Measurements from ENCODE around the gene GRB14.
A peak's percentile ranks its signal among the peaks of the same experiment; 100 is the strongest.

The GRB14 gene

DNA sequence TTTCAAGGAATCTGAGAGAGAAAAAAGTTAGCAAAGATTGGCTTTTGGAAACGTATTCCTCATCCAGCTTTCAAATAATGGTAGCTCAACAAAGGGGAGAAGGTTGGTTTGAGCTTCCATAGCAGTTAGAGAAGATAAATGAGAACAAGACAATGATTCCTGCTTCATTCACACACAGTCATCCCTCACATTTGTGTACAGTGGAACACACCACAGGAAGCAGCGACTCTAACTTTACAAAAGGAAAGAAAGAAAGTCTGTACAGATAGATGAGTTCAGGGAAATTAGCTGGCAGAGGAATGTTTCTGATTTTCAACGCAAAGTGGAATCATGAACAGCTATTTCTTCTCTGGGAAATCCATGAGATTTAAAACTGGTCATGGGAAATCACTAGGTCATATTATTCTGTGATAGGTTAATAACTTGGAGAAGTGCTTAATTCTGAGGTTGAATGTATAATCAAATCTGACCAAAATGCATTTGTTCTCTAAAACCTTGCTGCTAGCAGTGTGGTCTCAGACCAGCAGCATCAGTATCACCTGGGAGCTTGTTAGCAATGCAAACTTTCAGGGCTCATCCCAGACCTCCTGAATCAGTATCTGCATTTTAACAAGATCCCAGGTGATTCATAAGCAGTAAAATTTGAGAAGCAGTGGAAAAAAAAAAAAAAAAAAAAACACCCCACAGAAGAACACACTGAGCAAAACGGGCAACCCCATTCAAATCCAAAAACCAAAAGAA, 112.0 kb downstream of the GRB14 start:
- TF ChIP-seq, protein P1, sequence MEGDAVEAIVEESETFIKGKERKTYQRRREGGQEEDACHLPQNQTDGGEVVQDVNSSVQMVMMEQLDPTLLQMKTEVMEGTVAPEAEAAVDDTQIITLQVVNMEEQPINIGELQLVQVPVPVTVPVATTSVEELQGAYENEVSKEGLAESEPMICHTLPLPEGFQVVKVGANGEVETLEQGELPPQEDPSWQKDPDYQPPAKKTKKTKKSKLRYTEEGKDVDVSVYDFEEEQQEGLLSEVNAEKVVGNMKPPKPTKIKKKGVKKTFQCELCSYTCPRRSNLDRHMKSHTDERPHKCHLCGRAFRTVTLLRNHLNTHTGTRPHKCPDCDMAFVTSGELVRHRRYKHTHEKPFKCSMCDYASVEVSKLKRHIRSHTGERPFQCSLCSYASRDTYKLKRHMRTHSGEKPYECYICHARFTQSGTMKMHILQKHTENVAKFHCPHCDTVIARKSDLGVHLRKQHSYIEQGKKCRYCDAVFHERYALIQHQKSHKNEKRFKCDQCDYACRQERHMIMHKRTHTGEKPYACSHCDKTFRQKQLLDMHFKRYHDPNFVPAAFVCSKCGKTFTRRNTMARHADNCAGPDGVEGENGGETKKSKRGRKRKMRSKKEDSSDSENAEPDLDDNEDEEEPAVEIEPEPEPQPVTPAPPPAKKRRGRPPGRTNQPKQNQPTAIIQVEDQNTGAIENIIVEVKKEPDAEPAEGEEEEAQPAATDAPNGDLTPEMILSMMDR (IDR thresholded peaks at IDR 0.05; ENCODE audit: insufficient read depth, missing control alignments), result no peak
- FAIRE-seq (no peak), DNase-seq (ENCODE audit: insufficient read length, low spot score) (no peak)

DNA sequence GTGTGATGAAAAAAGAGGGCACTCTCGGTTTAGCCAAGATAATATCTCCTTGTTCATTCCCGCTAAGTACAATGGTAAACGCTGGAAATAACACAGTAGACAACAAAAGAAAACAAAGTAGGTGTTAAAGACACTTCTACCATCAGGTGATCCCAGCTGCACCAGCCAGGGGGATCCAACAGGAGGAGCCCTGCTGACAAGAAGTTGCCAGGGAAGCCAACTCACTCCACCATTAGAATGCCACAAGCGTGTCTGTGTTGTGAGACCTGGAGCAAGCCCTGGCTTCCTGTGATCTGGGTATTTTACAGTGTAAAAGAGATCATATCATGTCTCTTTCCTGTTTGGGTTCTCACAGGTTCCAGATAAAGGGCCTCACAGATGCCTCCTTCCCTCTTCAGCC, 117.0 kb downstream of the GRB14 start:
- TF ChIP-seq, protein P1 (IDR thresholded peaks at IDR 0.05; ENCODE audit: insufficient read depth, missing control alignments), result peak; percentile 1
- FAIRE-seq (no peak), DNase-seq (ENCODE audit: insufficient read length, low spot score) (no peak)

DNA sequence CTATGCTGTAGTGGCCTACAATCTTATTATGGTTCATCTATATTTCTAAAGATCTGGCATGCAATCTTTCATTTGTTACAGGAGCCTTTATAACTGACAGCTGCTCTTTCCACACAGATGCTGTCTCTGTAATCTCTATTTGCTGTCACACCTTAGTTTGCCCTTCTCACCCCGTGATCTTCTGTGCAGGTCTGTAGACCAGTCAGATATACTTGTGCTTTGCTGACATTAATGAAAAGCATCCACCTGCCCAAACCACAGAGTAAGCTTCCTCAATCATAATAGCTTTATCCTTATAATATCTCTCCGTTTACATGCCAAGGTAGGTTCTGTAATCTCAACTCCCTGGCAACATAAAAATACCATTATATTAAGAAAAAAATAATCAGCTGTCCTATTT, 122.4 kb downstream of the GRB14 start:
- TF ChIP-seq, protein P1 (IDR thresholded peaks at IDR 0.05; ENCODE audit: insufficient read depth, missing control alignments), result no peak
- DNase-seq (ENCODE audit: insufficient read length, low spot score), result no peak
- FAIRE-seq, result no peak

DNA sequence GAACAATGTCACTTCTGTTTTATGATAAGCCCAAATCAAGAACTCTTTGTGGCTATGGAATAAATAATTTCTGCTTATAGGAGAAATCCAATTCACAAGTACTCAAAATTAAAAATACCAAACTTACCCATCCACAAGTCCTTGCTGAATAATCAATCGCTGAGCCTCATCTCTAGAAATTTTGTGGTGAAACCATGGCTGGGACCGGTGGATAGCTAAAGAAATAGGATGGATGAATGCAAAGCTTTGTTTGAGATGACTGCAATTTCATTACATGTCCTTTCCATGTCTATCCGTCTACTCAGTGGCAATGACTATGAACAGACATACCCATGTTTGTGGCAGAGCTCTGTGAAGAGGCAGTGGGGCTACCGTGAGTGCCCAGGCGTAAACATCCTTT, 124.4 kb downstream of the GRB14 start:
- FAIRE-seq (no peak), DNase-seq (ENCODE audit: insufficient read length, low spot score) (no peak)
- TF ChIP-seq, protein P1 (IDR thresholded peaks at IDR 0.05; ENCODE audit: insufficient read depth, missing control alignments), result no peak

DNA sequence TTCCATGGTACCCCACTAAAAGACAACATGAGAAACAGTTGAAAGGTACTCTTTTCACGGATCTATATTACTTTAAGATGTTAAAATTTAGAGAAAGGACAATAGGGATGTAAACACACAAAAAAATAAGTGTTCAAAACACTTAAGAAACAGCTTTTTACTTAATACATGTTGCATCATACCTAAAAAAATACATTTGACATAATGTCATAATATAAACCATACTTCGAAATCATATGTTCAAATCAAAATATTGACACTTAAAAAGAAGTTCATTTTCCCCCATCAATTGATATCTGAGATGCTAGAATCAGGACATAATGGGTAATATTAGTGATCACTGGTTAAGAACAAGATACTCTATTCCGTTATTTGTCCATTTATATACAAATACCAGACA, 124.9 kb downstream of the GRB14 start:
- DNase-seq (ENCODE audit: insufficient read length, low spot score), result no peak
- peak; percentile 38 for FAIRE-seq
- TF ChIP-seq, protein P1 (IDR thresholded peaks at IDR 0.05; ENCODE audit: insufficient read depth, missing control alignments), result no peak

DNA sequence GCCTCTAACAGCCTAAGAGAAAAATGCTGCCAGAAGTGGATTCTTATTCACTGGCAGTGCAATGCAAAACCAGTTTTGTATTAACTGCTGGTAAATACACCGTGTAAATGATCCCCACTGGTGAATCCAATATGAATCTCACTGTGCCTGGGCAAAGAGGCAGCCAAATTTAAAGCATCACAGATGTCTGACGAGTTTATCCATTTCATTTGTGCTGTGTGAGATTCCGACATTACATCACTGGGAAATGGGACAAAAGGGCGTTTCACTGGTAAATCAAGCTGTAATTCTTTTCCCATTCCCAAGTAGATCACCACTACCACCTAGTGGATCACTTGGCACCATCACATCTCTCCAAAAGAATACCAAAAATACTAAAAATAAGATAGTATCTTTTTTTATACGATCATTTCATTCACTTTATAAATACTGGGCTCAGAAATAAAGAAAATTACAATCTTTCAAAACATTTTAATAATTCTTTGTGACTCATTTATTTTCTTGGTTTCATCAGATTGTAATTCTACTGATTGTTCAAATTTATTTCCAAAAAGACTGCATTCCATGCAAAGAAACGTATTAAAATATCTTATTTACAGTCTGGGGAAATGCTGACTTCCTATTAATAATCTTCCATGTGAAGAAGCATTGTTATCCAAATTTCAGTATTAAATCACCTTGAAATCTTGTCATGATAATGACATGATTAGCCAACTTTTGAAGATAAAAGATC, 125.6 kb downstream of the GRB14 start:
- TF ChIP-seq, protein P1 (IDR thresholded peaks at IDR 0.05; ENCODE audit: insufficient read depth, missing control alignments), result peak; percentile 67
- DNase-seq (ENCODE audit: insufficient read length, low spot score) (no peak), FAIRE-seq (no peak)

DNA sequence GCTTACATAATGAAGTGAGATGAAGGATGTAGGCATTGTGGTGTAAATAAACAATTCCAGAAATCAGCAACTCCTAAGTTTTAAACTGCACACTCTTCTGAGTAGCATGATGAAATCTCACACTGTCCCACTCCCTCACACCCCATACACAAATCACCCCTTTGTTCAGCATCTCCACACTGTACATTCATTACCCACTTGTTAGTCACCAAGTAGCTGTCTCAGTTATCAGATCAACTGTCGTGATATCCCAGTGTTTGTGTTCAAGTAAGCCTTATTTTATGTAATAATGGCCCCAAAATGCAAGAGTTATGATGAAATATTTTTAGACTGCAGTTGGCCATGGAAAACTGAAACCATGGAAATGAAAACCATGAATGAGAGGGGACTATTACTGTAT, 135.7 kb downstream of the GRB14 start:
- FAIRE-seq, result no peak
- TF ChIP-seq, protein P1 (IDR thresholded peaks at IDR 0.05; ENCODE audit: insufficient read depth, missing control alignments), result no peak
- DNase-seq (ENCODE audit: insufficient read length, low spot score), result no peak
